CD4-positive, alpha-beta T cell (primary cell): ENCODE results near the gene HSD3B7. TPM values are rescaled to one million over a fixed set of nuclear protein-coding genes. Genes with fewer than 3 reads are reported as not detected.
"Not testable (repeated sequence)": the region's sequence is repeated elsewhere in the genome, so short reads cannot be mapped to it uniquely, and the experiment has no call there.

Experiments used
- ATAC-seq: fragments of 200-7000 bp; cut with Tn5 transposase; one replicate; pipeline ENCODE4 v1.10.0; 2022; ENCODE audit warnings: mild to moderate bottlenecking; ENCODE audit not compliant: poor library complexity
- CTCF ChIA-PET: fragments of 350-600 bp; sonication (Branson Sonifier 250); formaldehyde crosslinking; loops from one replicate; lab custom pipeline; 2021; ENCODE audit warnings: antibody characterized with exemption, inconsistent platforms; lab: Charles Lee
- POLR2A ChIA-PET: fragments of 350-600 bp; sonication (Branson Sonifier 250); formaldehyde crosslinking; loops from one replicate; lab custom pipeline; 2021; ENCODE audit warnings: antibody characterized with exemption, inconsistent platforms; lab: Charles Lee
- DNase-seq, 14 experiments: peaks; one replicate each; pipeline ENCODE4 v3.0.0-alpha.2; 2013 to 2020; ENCODE audit warnings: mixed read lengths in 2 of 14
- H3K27ac ChIP-seq, 2 donors: one replicate each; pipeline versions ENCODE4 v1.5.1 to v1.7.0; 2013; ENCODE audit warnings: low read length in 2 of 2, low read depth in 1 of 2, mild to moderate bottlenecking in 1 of 2
- H3K27me3 ChIP-seq, 2 experiments: 1 replicate in 1 of 2; 2 replicates in 1 of 2; pipeline versions ENCODE4 v1.6.1 to v1.7.0; 2013; ENCODE audit warnings: low read length in 2 of 2, control low read depth in 1 of 2, mild to moderate bottlenecking in 1 of 2, moderate library complexity in 1 of 2; ENCODE audit not compliant: insufficient read depth in 2 of 2, control insufficient read depth in 1 of 2
- H3K36me3 ChIP-seq: one replicate; pipeline ENCODE4 v1.6.1; 2013; ENCODE audit warnings: low read length, control low read depth; ENCODE audit not compliant: insufficient read depth
- H3K4me1 ChIP-seq: one replicate; pipeline ENCODE4 v1.6.1; 2013; ENCODE audit warnings: low read length, control low read depth; ENCODE audit not compliant: insufficient read depth
- H3K4me3 ChIP-seq: one replicate; pipeline ENCODE4 v1.5.1; 2013; ENCODE audit warnings: mild to moderate bottlenecking, low read length, moderate library complexity
- H3K9me3 ChIP-seq, 2 experiments: 1 replicate in 1 of 2; 2 replicates in 1 of 2; pipeline versions ENCODE4 v1.6.1 to v1.7.0; 2013; ENCODE audit warnings: low read length in 2 of 2, mild to moderate bottlenecking in 2 of 2, control low read depth in 1 of 2, moderate library complexity in 1 of 2; ENCODE audit not compliant: control insufficient read depth in 1 of 2, insufficient read depth in 1 of 2
- H3K27ac Mint-ChIP-seq: one replicate; pipeline ENCODE4 v1.8.0; 2020; ENCODE audit warnings: mixed read lengths
- H3K27me3 Mint-ChIP-seq: one replicate; pipeline ENCODE4 v1.8.0; 2021; ENCODE audit warnings: mixed read lengths
- H3K36me3 Mint-ChIP-seq: one replicate; pipeline ENCODE4 v1.8.0; 2021; ENCODE audit warnings: low read depth, mixed read lengths
- H3K4me1 Mint-ChIP-seq: one replicate; pipeline ENCODE4 v1.8.0; 2021; ENCODE audit warnings: low read depth, mixed read lengths
- H3K4me3 Mint-ChIP-seq: one replicate; pipeline ENCODE4 v1.8.0; 2020; ENCODE audit warnings: mild to moderate bottlenecking, mixed read lengths
- H3K9me3 Mint-ChIP-seq: one replicate; pipeline ENCODE4 v1.8.0; 2020; ENCODE audit warnings: mixed read lengths
- CTCF ChIP-seq: fragments of 200-600 bp; IDR thresholded peaks from one replicate; pipeline ENCODE4 v1.8.0; 2022; ENCODE audit warnings: antibody characterized with exemption, mild to moderate bottlenecking
- intact Hi-C, 2 experiments: fragments of 100-400 bp; cut with DNase I in 1 of 2; cut with micrococcal nuclease in 1 of 2; formaldehyde crosslinking; loops; one replicate each; pipeline versions ENCODE4 v1.15.1 to v1.9.0; 2023 to 2025; cut with DNase I, micrococcal nuclease
- polyA plus RNA-seq, 2 donors: library from polyadenylated mRNA; unstranded; fragments of 120-200 nt; gene quantifications; one replicate each; pipeline ENCODE4 v1.2.1, GENCODE V29; 2013
- total RNA-seq, 174 experiments: library from RNA in 2 of 174; stranded (reverse) in 2 of 174; gene quantifications; one replicate each; pipeline ENCODE4 v1.2.3 and lab custom pipeline; 2021 to 2026

HSD3B7 gene
- under 1 TPM in 1 of 2 experiments, not detected in 1; 0.11 TPM for total RNA-seq
- 0.45 TPM for polyA plus RNA-seq (2013, experiment 1 of 2)
- 0.63 TPM for polyA plus RNA-seq (2013, experiment 2 of 2)
- total RNA-seq (lab: John Stamatoyannopoulos, UW), result 0.06 to 5.4 (median 1.7) reads per million in 172 experiments

GRCh38 chr16:30984669-30985400 is at the start of gene HSD3B7:
Gene HSD3B7, plus strand, starts transcription at chr16:30985207. Its CDS starts 452 bp downstream, at chr16:30985659.
- DNase-seq, result peak; percentile 64 to 87 (median 78)

GRCh38 chr16:30937692-30938091 is 47.3 kb upstream of the HSD3B7 start:
- DNase-seq (no peak), ATAC-seq (no peak)
- Histone ChIP-seq H3K36me3 (no peaks in the 10 kb centered on the region), H3K4me3 (no peak overlapping the region), H3K27me3 (no peaks in the 10 kb centered on the region), H3K27ac (no peak overlapping the region), H3K4me1 (peaks cover 22% of the 10 kb centered on the region), H3K9me3 (no peaks in the 10 kb centered on the region)
- Mint-ChIP-seq H3K36me3 (peaks cover 4% of the 10 kb centered on the region), H3K4me1 (peaks cover 29% of the 10 kb centered on the region), H3K4me3 (no peak overlapping the region), H3K9me3 (no peaks in the 10 kb centered on the region), H3K27ac (no peak overlapping the region), H3K27me3 (no peaks in the 10 kb centered on the region)
- intact Hi-C loops, result no loop called here
- no peak for TF ChIP-seq CTCF
- ChIA-PET POLR2A (interaction anchor here (1.3 kb wide), 1 partner anchor 12 kb away, joined by 3 read pairs; no protein-coding TSS in a partner anchor), CTCF (no interaction called here)

More at GRCh38 chr16:30984669-30985400, at the start of gene HSD3B7:
- H3K27me3 Mint-ChIP-seq, result no peaks in the 10 kb centered on the region
- intact Hi-C loops, result loop anchor here (1.0 to 10.0 kb wide), 10 partner anchors 48 to 883 kb away; partner anchors contain the start of genes STX4 (in 1 of the 2) and VKORC1 (in 1 of the 2)
- peaks cover 39% of the 10 kb centered on the region for H3K36me3 ChIP-seq
- CTCF ChIA-PET, result interaction anchor here (0.6 to 3.9 kb wide), 11 partner anchors 12 to 884 kb away, joined by 3 to 26 read pairs (median 4); partner anchors contain the start of genes STX4, ZNF646, ZNF668 and ZNF843
- peak; percentile 85 for TF ChIP-seq CTCF
- H3K36me3 Mint-ChIP-seq, result peaks cover 35% of the 10 kb centered on the region
- no peaks in the 10 kb centered on the region for H3K9me3 ChIP-seq
- no peak within 1 kb of the TSS for H3K4me3 ChIP-seq
- POLR2A ChIA-PET, result interaction anchor here (0.9 to 2.2 kb wide), 7 partner anchors 12 to 889 kb away, joined by 3 to 8 read pairs (median 3); partner anchors contain the start of genes KAT8, VKORC1, ZNF267 and ZNF646
- H3K27ac ChIP-seq, result no peak within 1 kb of the TSS
- peaks cover 13% of the 10 kb centered on the region for H3K4me1 ChIP-seq
- H3K9me3 Mint-ChIP-seq, result no peaks in the 10 kb centered on the region
- H3K4me1 Mint-ChIP-seq, result no peaks in the 10 kb centered on the region
- H3K4me3 Mint-ChIP-seq, result no peak within 1 kb of the TSS
- peak; percentile 74 for ATAC-seq
- H3K27me3 ChIP-seq, result no peaks in the 10 kb centered on the region
- no peak within 1 kb of the TSS for H3K27ac Mint-ChIP-seq

DNA sequence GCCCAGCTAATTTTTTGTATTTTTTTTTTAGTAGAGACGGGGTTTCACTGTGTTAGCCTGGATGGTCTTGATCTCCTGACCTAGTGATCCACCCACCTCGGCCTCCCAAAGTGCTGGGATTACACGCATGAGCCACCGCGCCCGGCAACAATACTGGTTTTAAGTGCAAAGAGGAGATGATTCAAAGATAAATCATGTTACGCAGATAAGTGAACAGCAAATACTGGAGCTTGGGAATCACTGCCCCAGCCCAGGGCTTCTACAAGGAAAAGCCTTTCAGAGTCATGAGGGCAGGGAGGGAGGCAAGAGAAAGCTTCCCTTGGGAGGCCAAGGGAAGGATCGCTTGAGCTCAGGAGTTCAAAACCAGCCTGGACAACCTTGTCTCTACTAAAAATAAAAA is 45.4 kb upstream of the HSD3B7 start:
- H3K36me3 Mint-ChIP-seq, H3K9me3 ChIP-seq, intact Hi-C loops, H3K27me3 ChIP-seq, H3K36me3 ChIP-seq, H3K9me3 Mint-ChIP-seq, H3K27me3 Mint-ChIP-seq, H3K27ac ChIP-seq, ATAC-seq, H3K4me3 Mint-ChIP-seq, H3K27ac Mint-ChIP-seq, POLR2A ChIA-PET, DNase-seq, H3K4me3 ChIP-seq: not testable (repeated sequence)
- CTCF ChIA-PET, result interaction anchor here (0.8 to 1.5 kb wide), 2 partner anchors 14 to 95 kb away, joined by 3 read pairs; no protein-coding TSS in a partner anchor
- H3K4me1 ChIP-seq, result peaks cover 20% of the 10 kb centered on the region
- H3K4me1 Mint-ChIP-seq, result peaks cover 27% of the 10 kb centered on the region
